ENCODE measurements around the gene PDLIM4.

Gene PDLIM4

DNA sequence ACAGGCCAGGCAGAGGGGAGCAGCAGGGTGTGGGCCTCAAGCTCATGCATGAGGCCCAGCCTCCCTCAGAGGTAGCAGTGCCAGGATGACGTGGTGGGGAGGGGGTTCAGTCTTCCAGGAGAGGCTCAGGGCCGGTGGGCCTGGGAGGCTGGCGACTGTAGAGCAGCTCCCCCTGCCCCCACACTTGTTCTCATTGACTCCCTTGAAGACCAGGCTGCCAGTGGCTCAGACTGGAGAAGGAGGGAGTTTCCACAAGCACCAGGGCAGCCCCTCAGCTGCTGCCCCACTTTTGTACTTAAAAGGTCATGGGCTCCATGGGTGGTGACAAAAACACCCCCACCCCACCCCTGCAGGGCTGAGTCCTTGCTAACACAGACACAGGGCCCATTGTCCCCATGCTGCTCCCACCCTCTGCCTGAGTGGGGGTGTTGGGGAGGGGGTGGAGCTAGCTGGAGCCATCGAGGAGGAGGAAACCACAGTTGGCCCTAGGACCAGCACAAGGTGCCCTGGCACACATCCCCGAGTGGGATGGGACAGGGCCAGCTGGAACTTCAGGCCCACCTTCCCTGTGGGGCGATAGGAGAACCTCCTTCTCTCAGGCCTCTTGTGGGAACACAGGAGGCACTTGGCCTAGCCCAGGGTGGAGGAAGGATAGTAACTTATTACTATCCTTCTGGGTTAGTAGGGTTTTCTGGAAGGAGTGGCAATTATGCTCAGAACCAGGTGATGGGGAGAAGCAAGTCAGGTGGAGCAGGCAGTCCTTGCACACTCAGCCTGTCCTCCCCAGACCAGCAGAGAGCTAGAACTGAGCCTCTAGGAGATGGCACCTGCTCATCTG lies 10.7 kb downstream of the PDLIM4 start:
- Histone ChIP-seq H3K36me3 (ENCODE audit: control insufficient read depth, insufficient read depth, low read length) (no peaks in the 10 kb centered on the region), H3K4me1 (ENCODE audit: control insufficient read depth, insufficient read depth, low read length) (no peaks in the 10 kb centered on the region), H3K9me3 (ENCODE audit: control insufficient read depth, insufficient read depth, low read length) (no peaks in the 10 kb centered on the region), H3K9ac (ENCODE audit: low read depth, low read length) (no peak overlapping the region), H3K27me3 (ENCODE audit: control insufficient read depth, insufficient read depth, low read length) (no peaks in the 10 kb centered on the region), H3K4me3 (ENCODE audit: low read depth, low read length) (no peak overlapping the region), H3K27ac (ENCODE audit: low read depth, low read length) (no peak overlapping the region)

- H3K9me3 ChIP-seq (ENCODE audit: control insufficient read depth, insufficient read depth, low read length) = no peaks in the 10 kb centered on the region
- no peak overlapping the region for H3K27ac ChIP-seq (ENCODE audit: low read depth, low read length)
- no peak overlapping the region for H3K4me3 ChIP-seq (ENCODE audit: low read depth, low read length)
- H3K27me3 ChIP-seq (ENCODE audit: control insufficient read depth, insufficient read depth, low read length) = no peaks in the 10 kb centered on the region
- H3K36me3 ChIP-seq (ENCODE audit: control insufficient read depth, insufficient read depth, low read length) = no peaks in the 10 kb centered on the region
- no peaks in the 10 kb centered on the region for H3K4me1 ChIP-seq (ENCODE audit: control insufficient read depth, insufficient read depth, low read length)
- H3K9ac ChIP-seq (ENCODE audit: low read depth, low read length) = no peak overlapping the region
Measured at GRCh38 chr5:132268769-132269551, 11.5 kb downstream of the PDLIM4 start.

GRCh38 chr5:132269635-132270334 lies 12.3 kb downstream of the PDLIM4 start:
- no peak overlapping the region for H3K27ac ChIP-seq (ENCODE audit: low read depth, low read length)
- H3K4me3 ChIP-seq (ENCODE audit: low read depth, low read length) = no peak overlapping the region
- no peaks in the 10 kb centered on the region for H3K27me3 ChIP-seq (ENCODE audit: control insufficient read depth, insufficient read depth, low read length)
- no peaks in the 10 kb centered on the region for H3K4me1 ChIP-seq (ENCODE audit: control insufficient read depth, insufficient read depth, low read length)
- H3K36me3 ChIP-seq (ENCODE audit: control insufficient read depth, insufficient read depth, low read length) = no peaks in the 10 kb centered on the region
- no peak overlapping the region for H3K9ac ChIP-seq (ENCODE audit: low read depth, low read length)
- H3K9me3 ChIP-seq (ENCODE audit: control insufficient read depth, insufficient read depth, low read length) = no peaks in the 10 kb centered on the region

- no peaks in the 10 kb centered on the region for H3K9me3 ChIP-seq (ENCODE audit: control insufficient read depth, insufficient read depth, low read length)
- H3K9ac ChIP-seq (ENCODE audit: low read depth, low read length) = no peak overlapping the region
- H3K4me3 ChIP-seq (ENCODE audit: low read depth, low read length) = no peak overlapping the region
- no peaks in the 10 kb centered on the region for H3K36me3 ChIP-seq (ENCODE audit: control insufficient read depth, insufficient read depth, low read length)
- H3K27ac ChIP-seq (ENCODE audit: low read depth, low read length) = no peak overlapping the region
- no peaks in the 10 kb centered on the region for H3K4me1 ChIP-seq (ENCODE audit: control insufficient read depth, insufficient read depth, low read length)
- no peaks in the 10 kb centered on the region for H3K27me3 ChIP-seq (ENCODE audit: control insufficient read depth, insufficient read depth, low read length)
Measured at GRCh38 chr5:132270335-132270665, 12.8 kb downstream of the PDLIM4 start.

DNA sequence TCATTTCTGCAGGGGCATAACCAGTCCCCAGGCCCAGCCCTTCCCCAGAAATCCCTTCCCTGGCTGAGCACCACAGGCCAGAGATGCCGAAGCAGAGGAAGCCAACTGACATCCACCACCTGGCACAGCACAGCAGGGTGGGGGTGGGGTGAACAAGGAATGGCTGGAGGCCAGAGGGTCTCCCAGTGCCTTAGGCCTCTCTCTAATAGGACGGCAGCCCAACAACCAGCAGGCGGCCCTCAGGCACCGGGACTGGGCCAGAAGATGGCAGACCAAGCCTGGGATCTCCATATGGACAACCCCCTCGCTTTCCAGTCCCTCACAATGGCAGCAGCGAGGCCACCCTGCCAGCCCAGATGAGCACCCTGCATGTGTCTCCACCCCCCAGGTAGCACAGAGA lies 13.2 kb downstream of the PDLIM4 start:
- H3K27ac ChIP-seq (ENCODE audit: low read depth, low read length) = no peak overlapping the region
- no peaks in the 10 kb centered on the region for H3K9me3 ChIP-seq (ENCODE audit: control insufficient read depth, insufficient read depth, low read length)
- no peaks in the 10 kb centered on the region for H3K4me1 ChIP-seq (ENCODE audit: control insufficient read depth, insufficient read depth, low read length)
- H3K4me3 ChIP-seq (ENCODE audit: low read depth, low read length) = no peak overlapping the region
- no peaks in the 10 kb centered on the region for H3K36me3 ChIP-seq (ENCODE audit: control insufficient read depth, insufficient read depth, low read length)
- H3K27me3 ChIP-seq (ENCODE audit: control insufficient read depth, insufficient read depth, low read length) = no peaks in the 10 kb centered on the region
- H3K9ac ChIP-seq (ENCODE audit: low read depth, low read length) = no peak overlapping the region

GRCh38 chr5:132271251-132272246 lies 14.1 kb downstream of the PDLIM4 start:
- Histone ChIP-seq H3K27ac (ENCODE audit: low read depth, low read length) (no peak overlapping the region), H3K4me3 (ENCODE audit: low read depth, low read length) (no peak overlapping the region), H3K4me1 (ENCODE audit: control insufficient read depth, insufficient read depth, low read length) (no peaks in the 10 kb centered on the region), H3K9ac (ENCODE audit: low read depth, low read length) (no peak overlapping the region), H3K27me3 (ENCODE audit: control insufficient read depth, insufficient read depth, low read length) (no peaks in the 10 kb centered on the region), H3K9me3 (ENCODE audit: control insufficient read depth, insufficient read depth, low read length) (no peaks in the 10 kb centered on the region), H3K36me3 (ENCODE audit: control insufficient read depth, insufficient read depth, low read length) (no peaks in the 10 kb centered on the region)

DNA sequence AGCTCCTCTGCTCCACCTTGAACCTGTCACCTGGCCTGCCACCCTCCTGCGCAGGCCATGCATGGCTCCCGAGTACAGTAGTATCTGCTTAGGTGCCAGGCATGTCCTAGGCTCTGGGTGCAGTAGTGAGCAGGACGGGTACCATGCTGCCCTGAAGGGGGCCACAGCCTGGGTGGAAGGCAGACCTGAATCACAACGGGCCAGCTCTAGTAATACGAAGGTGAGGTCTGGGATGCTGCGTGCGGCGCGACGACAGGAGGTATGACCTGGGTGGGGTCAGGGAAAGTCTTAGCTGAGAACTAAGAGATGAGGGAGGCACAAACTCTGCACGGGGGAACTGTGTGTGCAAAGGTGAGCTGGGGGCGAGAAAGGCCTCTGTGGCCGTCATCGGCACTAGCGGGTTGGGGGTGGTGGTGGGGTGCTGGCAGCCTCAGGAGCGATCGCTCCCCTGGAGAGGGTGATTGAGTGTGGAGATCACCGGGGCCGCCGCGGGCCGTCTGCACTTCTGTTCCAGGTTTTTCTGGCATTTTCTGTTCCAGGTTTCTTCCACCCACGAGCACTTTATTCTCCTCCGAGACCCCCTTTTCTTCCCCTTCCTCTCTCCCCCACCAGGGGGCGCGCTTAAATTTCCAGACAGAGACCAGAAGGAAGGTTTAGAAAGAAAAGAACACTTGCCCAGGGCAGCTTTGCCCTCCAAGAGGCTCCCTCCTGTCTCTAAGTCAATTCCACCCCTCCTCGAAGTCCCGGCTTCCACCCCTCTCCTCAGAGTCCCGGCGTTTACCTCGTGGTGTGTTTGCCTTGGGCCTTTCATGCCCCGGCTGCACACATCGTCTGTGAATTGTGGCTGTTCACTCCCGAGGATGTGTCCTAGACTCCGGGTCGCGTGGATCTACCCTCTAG lies 15.1 kb downstream of the PDLIM4 start:
- no peaks in the 10 kb centered on the region for H3K4me1 ChIP-seq (ENCODE audit: control insufficient read depth, insufficient read depth, low read length)
- no peaks in the 10 kb centered on the region for H3K27me3 ChIP-seq (ENCODE audit: control insufficient read depth, insufficient read depth, low read length)
- no peak overlapping the region for H3K4me3 ChIP-seq (ENCODE audit: low read depth, low read length)
- H3K9ac ChIP-seq (ENCODE audit: low read depth, low read length) = no peak overlapping the region
- no peaks in the 10 kb centered on the region for H3K36me3 ChIP-seq (ENCODE audit: control insufficient read depth, insufficient read depth, low read length)
- H3K9me3 ChIP-seq (ENCODE audit: control insufficient read depth, insufficient read depth, low read length) = no peaks in the 10 kb centered on the region
- H3K27ac ChIP-seq (ENCODE audit: low read depth, low read length) = no peak overlapping the region

DNA sequence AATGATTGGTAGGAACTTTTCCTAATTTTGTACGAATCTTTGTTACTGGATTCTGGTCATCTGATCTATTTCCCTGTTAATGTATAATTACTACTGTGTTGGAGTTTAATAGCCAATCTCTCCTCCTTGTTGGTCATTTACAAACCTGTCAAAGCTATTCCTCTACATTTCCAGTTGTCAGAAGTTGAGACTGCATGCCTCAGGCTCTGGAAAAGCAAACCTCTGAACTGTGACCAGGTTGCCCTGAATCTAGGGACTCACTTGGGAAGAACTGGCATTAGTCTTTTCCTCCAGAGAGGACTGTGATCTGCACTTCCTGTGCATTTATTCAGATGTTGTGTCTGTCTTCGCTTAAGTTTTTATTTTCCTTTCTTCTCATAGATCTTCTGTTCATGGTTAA lies 16.1 kb downstream of the PDLIM4 start:
- Histone ChIP-seq H3K27me3 (ENCODE audit: control insufficient read depth, insufficient read depth, low read length) (no peaks in the 10 kb centered on the region), H3K4me1 (ENCODE audit: control insufficient read depth, insufficient read depth, low read length) (0 out of 2 replicates have a peak, but pooled peaks cover 5% of the 10 kb centered on the region), H3K9ac (ENCODE audit: low read depth, low read length) (no peak overlapping the region), H3K9me3 (ENCODE audit: control insufficient read depth, insufficient read depth, low read length) (no peaks in the 10 kb centered on the region), H3K4me3 (ENCODE audit: low read depth, low read length) (no peak overlapping the region), H3K36me3 (ENCODE audit: control insufficient read depth, insufficient read depth, low read length) (no peaks in the 10 kb centered on the region), H3K27ac (ENCODE audit: low read depth, low read length) (no peak overlapping the region)

- 0 out of 2 replicates have a peak, but pooled peaks cover 5% of the 10 kb centered on the region for H3K4me1 ChIP-seq (ENCODE audit: control insufficient read depth, insufficient read depth, low read length)
- no peak overlapping the region for H3K4me3 ChIP-seq (ENCODE audit: low read depth, low read length)
- H3K9me3 ChIP-seq (ENCODE audit: control insufficient read depth, insufficient read depth, low read length) = no peaks in the 10 kb centered on the region
- no peaks in the 10 kb centered on the region for H3K27me3 ChIP-seq (ENCODE audit: control insufficient read depth, insufficient read depth, low read length)
- H3K27ac ChIP-seq (ENCODE audit: low read depth, low read length) = no peak overlapping the region
- no peaks in the 10 kb centered on the region for H3K36me3 ChIP-seq (ENCODE audit: control insufficient read depth, insufficient read depth, low read length)
- no peak overlapping the region for H3K9ac ChIP-seq (ENCODE audit: low read depth, low read length)
Measured at GRCh38 chr5:132274050-132274792, 16.7 kb downstream of the PDLIM4 start.

Data from HUES48 (cell line).